ENCODE data around the gene CLDN9.
A peak's percentile ranks its signal among the peaks of the same experiment; 100 is the strongest.

The CLDN9 gene

DNA sequence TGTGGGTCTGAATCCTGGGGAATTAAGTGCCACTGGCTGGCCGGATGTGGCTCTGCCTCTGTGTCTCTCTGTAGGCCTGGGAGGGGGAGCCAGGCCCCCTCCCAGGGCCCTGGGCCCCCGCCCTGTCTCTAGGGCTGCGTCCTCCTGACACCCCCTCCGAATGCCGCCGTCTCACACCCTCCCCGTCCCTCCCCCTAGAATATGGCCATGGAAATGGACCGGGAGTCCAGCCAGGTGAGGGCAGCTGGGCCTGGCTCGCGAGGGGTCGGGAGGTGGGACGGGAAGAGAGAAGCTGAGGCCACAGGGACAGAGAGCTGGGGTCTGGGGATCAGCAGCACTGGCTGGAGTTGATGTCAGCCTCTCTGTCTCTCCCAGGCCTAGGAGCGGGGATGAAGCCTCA, 16.4 kb upstream of the CLDN9 start:
- DNase-seq (ENCODE audit: low spot score): no peak

DNA sequence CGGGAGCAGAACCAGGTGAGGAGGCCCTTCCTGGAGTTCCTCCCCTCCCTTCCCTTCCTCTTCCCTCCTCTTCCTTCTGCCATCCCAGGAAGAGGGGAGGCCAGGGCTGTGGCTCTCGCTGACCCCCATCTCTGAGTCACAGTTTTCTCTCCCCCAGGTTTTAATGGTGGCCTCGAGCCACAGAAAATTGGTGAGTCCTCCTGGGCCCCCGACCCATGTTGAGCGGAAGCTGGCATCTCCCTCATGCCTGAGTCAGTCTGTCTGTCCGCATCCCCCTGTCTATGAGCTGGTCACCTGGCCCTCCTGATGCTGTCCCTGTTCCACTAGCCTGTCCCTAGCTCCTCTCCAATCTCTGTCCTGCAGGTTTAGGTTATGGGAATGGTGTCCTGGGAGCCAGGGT, 12.8 kb upstream of the CLDN9 start:
- DNase-seq (ENCODE audit: low spot score): no peak

DNA sequence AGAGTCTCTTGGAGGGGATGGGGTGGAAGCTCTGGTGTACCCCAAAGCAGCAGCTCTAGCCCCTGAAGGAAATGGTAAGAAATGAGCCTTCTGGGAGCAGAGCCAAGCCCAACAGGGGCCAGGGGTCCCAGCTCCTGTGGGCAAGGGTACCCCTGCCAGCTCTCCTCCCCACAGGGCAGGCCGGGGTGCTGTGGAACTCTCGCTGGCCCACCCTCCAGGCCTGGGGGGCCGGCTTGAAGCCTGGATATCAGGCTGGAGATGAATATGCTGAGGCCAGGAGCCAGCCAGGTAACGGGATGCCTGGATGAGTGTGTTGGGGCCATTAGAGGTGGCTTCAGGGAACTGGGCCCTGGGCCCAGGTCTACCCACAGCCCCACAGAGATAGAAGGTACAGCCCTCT, 12.2 kb upstream of the CLDN9 start:
- no peak for DNase-seq (ENCODE audit: low spot score)

DNA sequence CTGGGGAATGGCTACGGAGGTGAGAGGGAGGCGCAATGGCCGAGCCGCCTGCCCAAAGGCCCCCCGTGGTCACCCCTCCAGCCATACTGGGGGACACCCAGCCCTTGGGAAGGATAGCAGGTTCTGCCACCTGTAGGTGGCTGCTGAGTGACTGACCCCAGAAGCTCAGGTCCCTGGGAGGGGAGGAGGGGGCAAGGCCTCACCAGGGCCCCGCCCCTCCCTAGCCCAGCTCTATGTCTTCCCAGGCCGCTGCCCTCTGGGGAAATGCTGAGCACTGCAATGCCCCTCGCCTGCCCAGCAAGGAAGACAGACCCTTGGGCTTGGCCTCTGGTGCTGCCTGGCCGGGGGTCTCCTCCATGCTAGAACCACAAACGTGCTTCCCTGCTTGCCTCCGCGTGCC, 11.4 kb upstream of the CLDN9 start:
- no peak for DNase-seq (ENCODE audit: low spot score)

DNA sequence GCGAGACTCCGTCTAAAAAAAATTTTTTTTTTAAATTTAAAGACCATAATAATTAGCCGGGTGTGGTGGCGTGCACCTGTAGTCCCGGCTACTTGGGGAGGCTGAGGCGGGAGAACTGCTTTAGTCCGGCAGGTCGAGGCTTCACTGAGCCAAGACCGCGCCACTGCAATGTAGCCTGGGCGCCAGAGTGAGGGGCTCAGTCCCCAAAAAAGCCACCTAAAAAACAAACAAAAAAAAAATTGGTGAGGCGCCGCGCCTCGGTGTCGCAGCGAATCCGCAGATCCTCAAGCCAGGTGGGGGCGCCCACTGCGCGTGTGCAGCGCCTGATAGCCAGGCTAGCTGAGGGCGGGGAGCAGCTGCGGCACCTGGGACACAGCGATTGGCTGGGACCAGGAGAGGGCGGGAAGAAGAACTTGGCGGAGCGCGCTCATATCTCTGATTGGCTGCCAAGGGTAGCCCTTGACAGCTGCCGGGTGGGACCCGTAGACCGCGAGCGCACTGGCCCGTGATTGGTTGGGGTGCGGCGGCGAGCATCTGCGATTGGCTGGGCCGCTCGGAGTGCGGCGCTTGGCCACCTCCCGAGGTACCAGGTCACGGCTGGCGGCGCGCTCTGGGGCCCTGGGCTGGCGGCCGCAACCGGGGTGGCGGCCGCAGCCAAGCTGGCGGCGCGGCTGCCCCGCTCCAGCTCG, 9.0 kb upstream of the CLDN9 start:
- DNase-seq (ENCODE audit: low spot score): peak; percentile 100

DNA sequence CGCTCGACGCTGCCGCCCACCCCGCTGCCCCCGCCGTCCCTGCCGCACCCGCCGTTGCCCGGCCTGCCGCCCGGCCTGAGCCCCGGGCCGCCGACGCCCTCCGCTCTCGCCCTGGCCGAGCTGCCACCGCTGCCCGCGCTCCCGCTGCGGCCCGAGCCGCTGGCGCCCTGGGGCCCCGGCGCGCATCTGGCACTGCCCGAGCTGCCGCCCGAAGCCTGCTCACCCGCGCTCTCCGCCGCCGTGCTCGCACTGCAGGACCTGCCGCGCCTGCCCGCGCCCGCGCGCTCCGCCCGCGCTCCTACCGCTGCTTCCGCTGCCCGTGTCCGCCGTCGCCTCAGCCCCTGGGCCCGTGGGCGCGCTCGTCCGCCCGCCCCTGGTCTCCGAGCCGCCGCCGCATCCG, 8.4 kb upstream of the CLDN9 start:
- DNase-seq (ENCODE audit: low spot score): no peak

DNA sequence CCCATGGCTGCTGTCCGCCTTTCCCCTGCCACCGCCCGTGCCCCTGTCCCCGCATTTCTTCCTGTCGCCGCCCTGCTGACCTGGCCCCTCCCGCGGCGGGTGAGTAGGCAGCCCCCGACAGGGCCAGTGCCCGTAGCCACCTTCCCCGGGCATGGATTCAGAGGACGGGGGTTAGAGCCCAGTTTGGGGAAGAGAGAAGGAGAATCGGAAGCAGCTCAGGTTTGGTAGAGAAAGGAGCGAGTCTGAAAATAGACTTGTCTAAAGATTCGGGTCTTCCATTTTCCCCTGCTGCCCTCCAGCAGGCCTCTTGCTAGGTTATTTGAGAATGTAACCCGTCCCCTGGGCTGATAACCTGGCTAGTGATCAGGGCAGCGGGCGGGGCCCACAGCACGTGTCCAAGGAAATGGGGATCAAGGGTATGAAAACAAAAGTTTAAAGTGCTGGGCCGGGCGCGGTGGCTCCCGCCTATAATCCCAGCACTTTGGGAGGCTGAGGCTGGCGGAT, 7.9 kb upstream of the CLDN9 start:
- DNase-seq (ENCODE audit: low spot score): no peak

DNA sequence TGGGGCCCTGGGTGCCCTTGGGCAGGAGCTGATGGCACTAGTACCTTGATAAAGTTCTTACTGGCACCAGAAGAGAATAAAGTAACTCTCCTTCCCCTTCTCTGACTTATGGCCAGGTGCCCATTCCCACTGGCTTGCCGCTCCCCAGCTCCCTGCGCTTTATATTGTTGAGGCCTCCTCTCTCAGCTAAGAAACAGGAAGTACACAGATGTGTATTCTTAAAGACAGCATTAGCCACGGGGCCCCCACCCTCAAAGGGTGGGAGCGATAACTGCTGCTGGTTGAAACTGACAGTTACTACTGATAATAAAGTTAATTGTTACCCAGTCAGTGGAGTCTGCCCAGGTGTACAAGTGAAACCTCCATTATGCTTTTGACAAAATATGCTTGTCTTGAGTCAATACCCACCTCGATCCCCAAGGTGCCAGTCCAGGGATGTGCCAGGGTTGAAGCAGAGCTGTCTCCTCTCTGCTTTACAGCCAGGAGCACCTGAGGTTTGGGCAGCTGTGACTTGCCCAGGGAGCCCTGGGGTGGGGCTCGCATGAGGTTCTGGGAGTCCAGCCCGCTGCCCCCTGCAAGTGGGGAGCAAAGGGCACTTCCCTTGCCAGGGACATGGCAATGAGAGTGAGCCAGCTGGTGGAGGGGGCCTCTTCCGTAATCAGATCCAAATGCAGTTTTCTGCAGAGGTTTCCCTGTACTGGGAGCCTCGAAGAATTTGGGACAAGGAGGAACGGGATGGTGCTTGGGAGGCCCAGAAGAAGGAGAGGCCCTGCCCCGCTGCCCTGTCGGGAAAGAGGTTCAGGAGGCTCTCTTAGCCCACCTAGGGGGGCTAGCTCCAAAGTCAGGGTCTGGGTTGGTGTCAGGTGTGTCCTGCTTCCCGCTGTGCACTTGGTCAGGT, 5.4 kb upstream of the CLDN9 start:
- DNase-seq (ENCODE audit: low spot score): no peak

DNA sequence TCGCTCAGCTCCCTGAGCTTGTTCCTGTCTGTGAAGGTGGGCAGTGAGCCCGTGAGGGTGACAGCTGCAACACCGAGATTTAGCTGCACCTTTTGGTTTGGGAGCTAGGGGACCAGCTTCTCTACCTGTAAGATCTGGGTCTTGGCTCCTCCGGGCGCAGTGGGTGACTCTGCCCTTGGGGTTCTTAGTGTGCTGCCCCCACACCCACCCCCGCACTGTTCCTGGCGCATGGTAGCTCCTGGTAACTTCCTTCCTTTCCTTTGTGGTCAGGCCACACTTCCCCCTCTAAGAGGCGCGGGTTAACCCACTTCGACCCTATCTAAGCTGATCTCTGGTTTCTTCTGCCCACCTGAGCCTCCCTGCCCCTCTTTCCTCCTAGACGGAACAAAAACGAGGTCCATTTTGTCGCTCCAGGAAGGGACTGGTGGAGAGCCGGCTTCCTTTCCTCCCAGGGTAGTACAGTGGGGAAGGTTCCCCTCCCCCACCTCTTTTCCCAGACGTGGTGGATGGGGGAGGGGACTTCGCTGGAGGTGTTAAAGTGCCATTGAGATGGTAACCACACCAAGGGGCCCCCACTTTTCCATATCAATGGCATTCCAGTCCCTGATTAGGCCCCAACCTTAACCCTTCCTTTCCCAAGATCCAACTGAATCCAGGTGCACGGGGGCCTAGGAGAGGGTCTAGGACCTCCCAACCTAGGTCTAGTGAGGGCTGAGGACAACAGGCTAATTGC, 4.6 kb upstream of the CLDN9 start:
- peak; percentile 57 for DNase-seq (ENCODE audit: low spot score)

DNA sequence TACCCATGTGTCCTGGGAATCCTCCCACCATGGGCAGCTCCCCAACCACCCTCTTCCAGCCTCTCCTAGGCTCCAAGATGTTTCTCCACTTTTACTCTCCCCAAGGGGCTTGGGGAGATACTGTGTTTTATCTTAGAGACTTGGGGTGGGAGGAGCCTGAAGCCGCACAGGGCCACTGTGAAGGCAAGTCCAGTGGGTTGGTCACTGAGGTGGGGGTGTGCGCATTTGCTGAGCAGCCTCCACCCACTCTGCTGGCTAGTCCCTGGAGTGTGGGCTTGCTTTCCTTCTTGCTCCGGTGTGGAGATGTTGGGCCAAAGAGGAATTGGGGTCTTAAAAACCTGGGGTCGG, 4.1 kb upstream of the CLDN9 start:
- no peak for DNase-seq (ENCODE audit: low spot score)

DNA sequence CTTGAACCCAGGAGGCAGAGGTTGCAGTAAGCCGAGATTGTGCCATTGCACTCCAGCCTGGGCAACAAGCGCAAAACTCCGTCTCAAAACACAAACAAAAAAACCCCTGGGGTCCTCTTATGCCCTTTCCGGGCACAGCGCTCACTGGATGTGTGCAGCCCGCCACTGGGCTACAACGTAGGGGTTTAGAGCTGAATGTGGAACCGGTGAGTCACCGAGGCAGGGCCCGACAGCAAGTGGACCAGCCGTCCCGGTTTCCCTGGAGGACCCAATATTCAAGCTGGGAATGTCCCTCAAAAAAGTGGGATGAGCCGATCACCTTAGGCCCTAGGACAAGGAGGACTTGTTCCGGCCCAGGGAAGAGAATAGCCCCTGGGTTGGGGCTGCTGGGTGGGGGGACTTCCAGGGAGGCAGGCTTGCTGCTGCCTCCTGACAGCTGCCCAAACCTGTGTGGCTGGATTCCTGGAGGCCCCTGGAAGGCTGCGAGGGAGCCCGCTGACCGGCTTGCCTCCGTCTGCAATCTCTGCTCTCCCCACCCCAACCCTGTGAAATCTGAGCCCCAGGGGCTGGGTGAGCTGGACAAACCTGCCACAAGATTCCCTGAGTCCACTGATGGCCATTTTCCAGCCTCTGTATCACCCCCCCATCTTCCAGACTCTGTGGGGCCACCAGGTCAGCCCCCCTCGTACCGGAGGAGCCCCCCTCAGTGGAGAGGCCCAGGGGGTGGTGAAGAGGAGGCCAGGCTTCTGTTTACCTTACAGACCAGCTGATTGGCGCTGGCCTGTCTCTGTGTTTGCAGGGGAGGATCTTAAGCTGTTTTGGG, 2.9 kb upstream of the CLDN9 start:
- no peak for DNase-seq (ENCODE audit: low spot score)

DNA sequence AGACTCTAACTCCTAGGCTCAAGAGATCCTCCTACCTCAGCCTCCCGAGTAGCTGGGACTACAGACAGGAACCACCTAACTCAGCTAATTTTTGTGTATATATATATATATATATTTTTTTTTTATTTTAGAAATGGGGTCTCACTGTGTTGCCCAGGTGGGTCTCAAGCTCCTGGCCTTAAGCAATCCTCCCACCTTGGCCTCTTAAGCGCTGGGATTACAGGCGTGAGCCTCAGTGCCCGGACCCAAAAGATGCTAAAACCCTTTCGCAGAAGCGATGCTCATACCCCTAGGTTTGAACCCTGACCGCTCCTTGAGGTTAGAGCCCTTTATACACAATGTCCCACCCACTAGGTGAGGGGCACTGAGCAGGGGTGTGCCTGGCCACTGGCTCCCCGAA, 2.2 kb upstream of the CLDN9 start:
- DNase-seq (ENCODE audit: low spot score): no peak

DNA sequence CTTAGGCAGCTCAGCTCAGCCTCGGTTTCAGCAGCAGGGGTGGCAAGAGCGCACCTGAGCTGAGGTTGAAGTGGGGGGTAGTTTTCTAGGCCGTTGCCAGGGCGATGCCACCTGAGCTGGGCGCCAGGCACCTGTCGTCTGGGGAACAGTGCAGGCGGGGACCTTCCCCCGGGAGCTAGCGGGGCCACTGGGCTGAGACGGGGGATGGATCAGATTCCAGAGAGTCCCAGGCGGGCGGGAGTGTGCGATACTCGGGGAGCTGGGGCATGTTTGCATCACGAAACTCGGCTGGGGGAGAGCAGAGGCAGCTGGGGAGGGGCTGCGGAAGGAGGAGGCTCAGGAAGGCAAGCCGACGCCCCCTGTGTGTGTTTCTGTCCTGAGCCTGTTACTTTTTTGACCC, 477 bp upstream of the CLDN9 start:
- no peak for DNase-seq (ENCODE audit: low spot score)

DNA sequence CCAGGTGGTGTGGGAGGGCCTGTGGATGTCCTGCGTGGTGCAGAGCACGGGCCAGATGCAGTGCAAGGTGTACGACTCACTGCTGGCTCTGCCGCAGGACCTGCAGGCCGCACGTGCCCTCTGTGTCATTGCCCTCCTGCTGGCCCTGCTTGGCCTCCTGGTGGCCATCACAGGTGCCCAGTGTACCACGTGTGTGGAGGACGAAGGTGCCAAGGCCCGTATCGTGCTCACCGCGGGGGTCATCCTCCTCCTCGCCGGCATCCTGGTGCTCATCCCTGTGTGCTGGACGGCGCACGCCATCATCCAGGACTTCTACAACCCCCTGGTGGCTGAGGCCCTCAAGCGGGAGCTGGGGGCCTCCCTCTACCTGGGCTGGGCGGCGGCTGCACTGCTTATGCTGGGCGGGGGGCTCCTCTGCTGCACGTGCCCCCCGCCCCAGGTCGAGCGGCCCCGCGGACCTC, 798 bp downstream of the CLDN9 start:
- no peak for DNase-seq (ENCODE audit: low spot score)

DNA sequence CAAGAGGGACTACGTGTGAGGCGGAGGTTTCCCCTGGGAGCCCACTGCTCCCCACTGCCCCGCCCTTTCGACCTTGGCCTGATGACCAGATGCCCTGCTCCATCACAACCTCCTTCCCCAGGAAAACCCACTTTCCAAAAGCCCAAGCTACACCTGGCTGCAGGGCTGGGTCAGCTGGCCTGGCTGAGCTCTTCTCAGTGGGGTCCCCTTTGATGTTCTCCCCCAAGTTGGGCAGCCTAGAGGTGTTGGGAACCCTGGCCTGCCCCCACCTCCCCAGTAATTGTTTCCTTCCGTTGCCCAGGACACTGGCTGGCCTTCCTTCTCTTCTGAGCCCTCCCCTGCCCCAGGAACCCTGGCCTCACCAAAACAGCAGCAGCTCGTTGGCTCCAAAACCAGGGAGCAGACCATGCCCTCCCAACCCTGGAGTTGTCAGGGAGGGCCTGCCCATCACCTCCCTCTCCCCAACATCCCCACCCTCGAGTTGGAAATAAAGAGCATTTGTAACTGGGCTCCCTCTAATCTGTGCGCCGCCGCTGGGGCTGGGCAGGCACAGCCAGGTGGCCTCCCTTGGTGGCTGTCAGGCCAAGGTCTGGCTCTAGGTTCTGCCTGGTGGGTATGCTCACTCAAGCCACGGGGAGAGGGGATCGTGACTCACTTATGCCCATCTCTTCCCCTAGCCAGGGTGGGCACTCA, 1.4 kb downstream of the CLDN9 start:
- DNase-seq (ENCODE audit: low spot score): no peak

DNA sequence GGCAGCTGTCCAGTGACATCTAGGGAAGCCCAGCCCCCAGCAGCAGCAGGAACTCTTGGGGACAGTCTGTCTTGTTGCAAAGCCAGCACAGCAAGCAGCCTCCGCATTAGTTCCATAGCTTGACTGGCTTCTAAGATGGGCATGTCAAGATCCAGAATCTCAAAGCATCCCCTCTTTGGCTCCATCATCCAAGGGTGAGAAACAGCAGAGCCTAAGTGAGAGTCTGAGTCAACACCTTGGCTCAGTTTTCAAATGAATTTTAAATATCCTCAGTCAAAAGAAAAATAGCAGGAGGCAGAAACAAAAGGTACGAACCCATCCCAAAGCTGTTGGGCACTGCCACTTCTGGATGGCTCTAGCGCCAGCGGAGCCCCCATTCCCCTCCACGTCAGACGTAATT, 2.2 kb downstream of the CLDN9 start:
- no peak for DNase-seq (ENCODE audit: low spot score)

DNA sequence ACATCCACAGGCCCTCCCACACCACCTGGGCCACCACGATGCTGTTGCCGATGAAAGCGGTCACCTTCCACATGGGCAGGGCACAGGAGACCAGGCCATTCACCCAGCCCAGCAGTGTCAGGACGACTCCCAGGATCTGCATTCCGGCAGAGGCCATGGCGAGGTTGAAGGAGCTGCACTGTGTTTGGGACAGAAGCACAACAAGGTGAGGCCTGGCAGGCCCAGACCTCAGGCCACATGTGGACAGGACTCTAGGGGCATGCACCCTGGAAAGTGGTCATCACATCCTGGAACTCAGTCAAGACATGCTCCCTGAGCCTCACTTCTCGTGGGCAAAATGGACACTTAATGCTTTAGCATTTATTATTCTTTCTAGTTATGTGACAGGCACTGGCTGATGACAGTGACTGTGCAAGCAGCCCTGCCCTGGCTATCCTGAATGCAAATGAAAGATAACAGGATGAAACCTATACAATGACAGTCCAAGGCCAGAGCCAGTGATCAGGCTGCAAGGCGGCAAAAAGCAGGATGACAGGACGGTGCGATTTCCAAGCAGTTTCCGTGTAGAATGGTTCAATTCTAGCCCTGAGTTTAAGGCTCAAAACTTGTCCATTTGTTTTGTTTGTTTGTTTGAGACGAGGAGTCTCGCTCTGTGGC, 3.3 kb downstream of the CLDN9 start:
- DNase-seq (ENCODE audit: low spot score): no peak

DNA sequence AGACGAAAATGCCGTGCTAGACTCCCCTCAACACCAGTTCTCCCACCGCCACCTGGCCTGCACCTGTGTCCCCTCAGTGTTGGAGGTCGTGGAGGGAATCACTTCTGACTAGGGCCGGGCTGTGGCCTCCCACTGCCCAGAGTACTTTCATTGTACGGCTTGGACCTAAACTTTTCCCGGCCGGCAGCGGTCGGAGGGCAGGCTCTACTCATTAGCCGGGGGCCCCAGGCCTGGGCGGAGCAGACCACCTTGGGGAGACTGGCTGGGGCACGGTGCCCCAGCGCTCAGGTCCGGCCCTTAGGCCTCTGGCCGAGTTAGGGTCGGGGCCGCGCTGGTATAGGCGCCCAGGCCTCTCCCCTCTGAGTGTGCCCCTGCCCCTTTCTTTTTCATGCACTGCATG, 4.6 kb downstream of the CLDN9 start:
- DNase-seq (ENCODE audit: low spot score): no peak

DNA sequence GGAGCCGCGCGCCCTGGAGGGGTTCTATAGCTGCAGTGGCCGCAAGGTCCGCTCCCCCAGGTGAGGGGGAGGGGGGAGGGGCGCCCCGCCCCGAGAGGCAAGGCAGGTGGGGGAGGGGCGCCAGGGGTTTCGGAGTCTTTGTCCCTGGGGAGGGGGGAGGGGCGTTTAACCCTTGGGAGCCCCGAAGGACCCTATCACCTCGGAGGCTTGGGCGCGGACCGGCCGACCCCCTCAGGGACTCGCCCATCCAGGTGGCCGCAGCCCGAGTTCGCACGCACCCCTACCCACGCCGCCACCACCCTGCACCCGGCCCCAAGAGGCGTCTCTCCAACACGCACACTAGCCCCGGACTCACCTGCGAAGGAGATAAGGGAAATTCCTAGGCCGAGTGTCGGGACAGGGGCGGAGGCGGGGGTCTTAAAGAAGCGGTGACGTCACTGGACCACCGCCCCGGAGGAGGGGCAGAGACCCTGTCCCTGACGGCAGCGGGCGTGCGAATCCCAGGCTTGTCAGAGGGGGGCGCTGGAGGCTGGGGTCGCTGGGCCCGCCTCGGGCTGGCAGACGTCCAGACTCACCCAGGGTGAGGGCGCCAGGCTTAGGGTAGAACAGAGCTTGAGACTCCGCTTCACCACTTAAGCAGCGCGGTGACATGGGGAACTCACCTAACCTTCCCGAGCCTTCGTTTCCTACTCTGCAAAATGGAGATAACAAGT, 5.2 kb downstream of the CLDN9 start, which contains the start of gene CLDN6:
Gene CLDN6, minus strand, starts transcription at position 390 of the 713 bp plus-strand sequence. CDS start 2,162 bp downstream, outside the sequence.
- no peak for DNase-seq (ENCODE audit: low spot score)
